Right lobe of liver (tissue), 4 donors: ENCODE measurements around the gene KCNA3.

Source experiments
- CTCF ChIP-seq, 4 donors: fragments of 200-600 bp in 3 of 4; fragments of 450-650 bp in 1 of 4; IDR thresholded peaks; one replicate each; pipeline versions ENCODE4 v1.5.1 to v1.8.0; 2016 to 2022; ENCODE audit warnings: antibody characterized with exemption in 4 of 4, mild to moderate bottlenecking in 2 of 4
- POLR2A ChIP-seq: fragments of 450-650 bp; IDR thresholded peaks from one replicate; pipeline ENCODE4 v1.6.1; 2017; ENCODE audit warnings: antibody characterized with exemption, mild to moderate bottlenecking
- donor health status: DM: no; HTN: no; CAD: no.
- donor health status: DM: no; HTN: no; CAD: no.
- donor health status: DM: no; HTN: yes; CAD: no.

- TF ChIP-seq POLR2A (no peak), CTCF (IDR thresholded peaks at IDR 0.05) (no peak)
Measured at GRCh38 chr1:110627764-110628163, 47.0 kb downstream of the KCNA3 start.
